Transverse colon (tissue), 4 donors: ENCODE data around the gene ATP11A. TPM values are rescaled to one million over a fixed set of nuclear protein-coding genes. Genes with fewer than 3 reads are reported as not detected.
"Not testable (repeated sequence)": the region's sequence is repeated elsewhere in the genome, so short reads cannot be mapped to it uniquely, and the experiment has no call there.

Source experiments
- DNase-seq: peaks from one replicate; pipeline ENCODE4 v3.0.0-alpha.2; 2019
- H3K27ac ChIP-seq, 4 donors: fragments of 200-600 bp; sonication (generic); 2 replicates each; pipeline ENCODE4 v1.5.1; 2016 to 2018; ENCODE audit warnings: inconsistent platforms in 4 of 4
- H3K27me3 ChIP-seq: fragments of 200-600 bp; sonication (generic); 2 replicates; pipeline ENCODE4 v1.5.1; 2017; ENCODE audit warnings: inconsistent platforms
- H3K36me3 ChIP-seq, 4 donors: fragments of 200-600 bp; sonication (generic); 2 replicates each; pipeline ENCODE4 v1.5.1; 2017 to 2019; ENCODE audit warnings: inconsistent platforms in 4 of 4
- H3K4me1 ChIP-seq, 4 donors: fragments of 200-600 bp; sonication (generic); 2 replicates each; pipeline ENCODE4 v1.5.1; 2017 to 2020; ENCODE audit warnings: inconsistent platforms in 4 of 4
- H3K4me3 ChIP-seq, 4 donors: fragments of 200-600 bp; sonication (generic); 1 replicate in 1 of 4; 2 replicates in 3 of 4; pipeline versions ENCODE4 v1.5.1 to v1.6.1; 2017 to 2019; ENCODE audit warnings: inconsistent platforms in 4 of 4
- H3K9me3 ChIP-seq, 2 donors: fragments of 200-600 bp; sonication (generic); 2 replicates each; pipeline ENCODE4 v1.5.1; 2017 to 2019; ENCODE audit warnings: inconsistent platforms in 2 of 2
- EP300 ChIP-seq: sonication (generic); formaldehyde crosslinking; IDR thresholded peaks from one replicate; pipeline ENCODE4 v1.6.1; 2017; ENCODE audit warnings: antibody characterized with exemption, low read depth
- POLR2A ChIP-seq: fragments of 450-650 bp; IDR thresholded peaks from one replicate; pipeline ENCODE4 v1.6.1; 2016; ENCODE audit warnings: antibody characterized with exemption, mild to moderate bottlenecking, moderate library complexity
- POLR2AphosphoS5 ChIP-seq, 3 donors: sonication (generic); formaldehyde crosslinking; IDR thresholded peaks; one replicate each; pipeline ENCODE4 v1.6.1; 2016; ENCODE audit warnings: antibody characterized with exemption in 3 of 3
- WGBS, 2 donors: methylation state at CpG; one replicate each; pipeline ENCODE4 v1.1.5; 2018; ENCODE audit warnings: low coverage in 1 of 2; 5-methylcytosine and 5-hydroxymethylcytosine counted together
- in situ Hi-C, 4 donors: fragments of 200-750 bp; cut with MboI; loops; one replicate each; pipeline versions ENCODE4 v1.15.0 to v1.15.1; 2017; ENCODE audit warnings: low sequenced_read_pairs in 3 of 4, low pct_ligation_motif_present in 1 of 4, low pct_unique_long_range_greater_than_20kb in 1 of 4
- intact Hi-C: fragments of 100-400 bp; cut with DNase I; formaldehyde crosslinking; loops from one replicate; pipeline ENCODE4 v1.15.1; 2023; ENCODE audit warnings: low total_unique reads
- total RNA-seq, 4 donors: library from RNA; depleted of rRNA; stranded (reverse); fragments of >200 nt; gene quantifications; one replicate each; pipeline ENCODE4 v1.1.0, GENCODE V29; 2016
- TF ChIP-seq, protein P1 (sequence below), 5 experiments: fragments of 200-600 bp in 3 of 5; fragments of 450-650 bp in 2 of 5; sonication (generic) in 3 of 5; IDR thresholded peaks; 1 replicate in 2 of 5; 2 replicates in 3 of 5; pipeline ENCODE4 v1.5.1; 2016 to 2017; ENCODE audit warnings: antibody characterized with exemption in 5 of 5, inconsistent platforms in 3 of 5, mild to moderate bottlenecking in 2 of 5, moderate library complexity in 1 of 5

Gene ATP11A
- total RNA-seq, 4 donors from 2014 or later, result 10.2 to 17.5 (median 13.3) TPM

DNA sequence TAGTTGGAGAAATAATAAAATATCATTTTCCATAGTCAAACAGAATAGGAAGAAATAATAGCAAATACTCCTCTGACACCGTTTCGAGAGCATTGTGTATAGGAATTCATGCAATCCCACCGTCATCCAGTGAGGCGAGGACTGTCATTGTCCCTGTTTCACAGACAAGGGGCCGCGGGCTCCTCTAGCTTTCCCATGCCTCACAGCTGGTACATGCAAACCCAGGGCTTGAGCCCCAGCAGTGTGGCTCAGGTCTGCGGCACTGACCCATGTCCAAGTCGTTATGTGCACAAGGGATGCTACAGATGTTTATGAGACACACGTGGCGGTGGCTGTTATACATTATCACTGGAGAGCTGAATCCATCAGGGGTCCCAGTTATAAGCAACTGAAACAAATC, 18.5 kb upstream of the ATP11A start:
- in situ Hi-C loops (no loop called here), intact Hi-C loops (no loop called here)
- TF ChIP-seq POLR2AphosphoS5 (IDR thresholded peaks at IDR 0.05) (no peak), POLR2A (no peak), EP300 (no peak)
- TF ChIP-seq, protein P1, sequence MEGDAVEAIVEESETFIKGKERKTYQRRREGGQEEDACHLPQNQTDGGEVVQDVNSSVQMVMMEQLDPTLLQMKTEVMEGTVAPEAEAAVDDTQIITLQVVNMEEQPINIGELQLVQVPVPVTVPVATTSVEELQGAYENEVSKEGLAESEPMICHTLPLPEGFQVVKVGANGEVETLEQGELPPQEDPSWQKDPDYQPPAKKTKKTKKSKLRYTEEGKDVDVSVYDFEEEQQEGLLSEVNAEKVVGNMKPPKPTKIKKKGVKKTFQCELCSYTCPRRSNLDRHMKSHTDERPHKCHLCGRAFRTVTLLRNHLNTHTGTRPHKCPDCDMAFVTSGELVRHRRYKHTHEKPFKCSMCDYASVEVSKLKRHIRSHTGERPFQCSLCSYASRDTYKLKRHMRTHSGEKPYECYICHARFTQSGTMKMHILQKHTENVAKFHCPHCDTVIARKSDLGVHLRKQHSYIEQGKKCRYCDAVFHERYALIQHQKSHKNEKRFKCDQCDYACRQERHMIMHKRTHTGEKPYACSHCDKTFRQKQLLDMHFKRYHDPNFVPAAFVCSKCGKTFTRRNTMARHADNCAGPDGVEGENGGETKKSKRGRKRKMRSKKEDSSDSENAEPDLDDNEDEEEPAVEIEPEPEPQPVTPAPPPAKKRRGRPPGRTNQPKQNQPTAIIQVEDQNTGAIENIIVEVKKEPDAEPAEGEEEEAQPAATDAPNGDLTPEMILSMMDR (IDR thresholded peaks at IDR 0.05), result no peak
- WGBS, 2 donors, result 87 to 92% methylated on average over 6 to 10 of the region's 10 CpGs
- DNase-seq, result no peak
- Histone ChIP-seq H3K36me3 (no peaks in the 10 kb centered on the region), H3K27me3 (no peaks in the 10 kb centered on the region), H3K9me3 (no peaks in the 10 kb centered on the region), H3K4me3 (no peak overlapping the region), H3K27ac (no peak overlapping the region), H3K4me1 (peaks cover 0 to 3% (median 0%) of the 10 kb centered on the region in 4 donors)

DNA sequence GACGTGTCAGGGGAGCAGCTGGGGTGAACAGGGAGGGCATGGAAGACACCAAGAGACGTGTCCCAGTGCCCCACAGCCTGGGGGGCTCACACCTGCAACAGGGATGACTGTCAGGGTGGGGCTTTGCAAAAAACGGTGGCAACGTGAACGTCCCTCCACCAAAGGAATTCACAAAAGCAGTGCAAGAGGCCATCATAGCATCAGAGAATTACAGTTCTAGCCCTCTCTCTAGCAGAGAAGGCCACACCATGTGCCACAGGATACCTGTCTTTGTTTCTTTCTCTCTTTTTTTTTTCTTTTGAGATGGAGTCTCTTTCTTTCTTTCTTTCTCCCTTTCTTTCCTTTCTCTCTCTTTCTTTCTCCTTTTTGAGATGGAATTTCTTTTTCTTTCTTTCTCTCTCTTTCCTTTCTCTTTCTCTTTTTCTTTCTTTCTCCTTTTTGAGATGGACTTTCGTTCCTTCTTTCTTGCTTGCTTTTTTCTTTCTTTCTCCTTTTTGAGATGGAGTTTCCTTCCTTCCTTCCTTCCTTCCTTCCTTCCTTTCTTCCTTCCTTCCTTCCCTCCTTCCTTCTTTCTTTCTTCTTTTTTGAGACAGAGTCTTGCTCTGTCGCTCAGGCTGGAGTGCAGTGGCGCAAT, 17.1 kb upstream of the ATP11A start:
- intact Hi-C loops, result no loop called here
- Histone ChIP-seq H3K27me3 (no peaks in the 10 kb centered on the region), H3K4me1 (peaks cover 0 to 3% (median 0%) of the 10 kb centered on the region in 4 donors), H3K4me3 (no peak overlapping the region), H3K27ac (no peak overlapping the region), H3K9me3 (no peaks in the 10 kb centered on the region), H3K36me3 (no peaks in the 10 kb centered on the region)
- WGBS, 2 donors, result 81 to 83% methylated on average over 3 to 8 of the region's 8 CpGs
- TF ChIP-seq, protein P1 (IDR thresholded peaks at IDR 0.05), result no peak
- TF ChIP-seq POLR2AphosphoS5 (IDR thresholded peaks at IDR 0.05), result no peak
- no peak for TF ChIP-seq POLR2A
- no peak for TF ChIP-seq EP300
- in situ Hi-C loops, result no loop called here
- no peak for DNase-seq

DNA sequence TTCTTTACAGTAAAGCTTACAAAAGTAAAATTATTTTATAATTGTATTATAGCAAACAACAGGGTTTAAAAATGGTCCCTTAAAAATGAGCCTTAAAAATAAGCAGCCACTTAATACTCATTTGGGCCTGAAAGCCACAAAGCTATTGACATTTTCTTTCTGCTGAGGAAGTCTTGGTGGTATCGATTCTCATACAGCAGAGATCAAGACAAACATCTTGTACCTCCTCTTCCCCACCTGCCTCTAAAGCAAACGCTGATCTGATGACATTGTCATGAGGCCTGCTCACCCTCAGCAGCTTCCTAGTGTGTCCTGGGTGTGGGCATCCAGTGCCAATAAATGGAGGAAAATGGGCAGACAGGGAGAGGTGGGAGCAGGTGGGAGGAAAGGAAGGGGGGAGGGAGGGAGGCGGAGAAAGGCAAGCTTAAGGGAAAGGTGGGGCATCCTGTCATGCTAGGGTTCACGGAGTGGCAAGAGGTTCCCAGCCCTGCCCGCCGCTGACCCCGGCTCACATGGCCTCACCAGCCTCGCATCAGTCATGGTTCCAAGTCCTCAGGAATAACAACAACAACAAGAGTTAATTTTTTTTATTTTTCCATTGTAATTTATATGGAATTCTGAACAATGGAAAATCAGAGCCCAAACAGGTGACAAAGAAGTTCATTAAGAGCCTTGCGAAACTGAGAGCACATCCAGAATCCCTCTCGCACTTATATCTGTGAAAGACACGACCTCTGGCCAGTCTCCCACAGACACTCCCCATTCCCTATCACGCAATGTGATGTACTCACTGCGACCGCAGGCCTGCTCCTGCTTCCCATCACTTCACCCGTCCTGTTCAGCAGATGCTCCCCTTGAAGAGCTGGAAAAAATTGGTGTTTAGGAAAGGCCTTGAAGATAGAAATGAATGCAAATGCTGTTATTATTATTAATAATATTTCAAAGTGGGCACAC, 15.1 kb upstream of the ATP11A start:
- DNase-seq, result no peak
- in situ Hi-C loops (no loop called here), intact Hi-C loops (no loop called here)
- no peaks in the 10 kb centered on the region for H3K36me3 ChIP-seq
- TF ChIP-seq POLR2AphosphoS5 (IDR thresholded peaks at IDR 0.05) (peak in 2 of 3 donors; percentile 55 to 70), EP300 (no peak)
- TF ChIP-seq, protein P1 (IDR thresholded peaks at IDR 0.05), result no peak
- H3K27ac ChIP-seq, result no peak overlapping the region
- peaks cover 0 to 3% (median 0%) of the 10 kb centered on the region in 4 donors for H3K4me1 ChIP-seq
- H3K27me3 ChIP-seq, result no peaks in the 10 kb centered on the region
- 67 to 79% methylated on average over 11 to 15 of the region's 15 CpGs for WGBS, 2 donors
- no peak overlapping the region for H3K4me3 ChIP-seq
- H3K9me3 ChIP-seq, result no peaks in the 10 kb centered on the region

GRCh38 chr13:112675366-112675756, 14.5 kb upstream of the ATP11A start:
- Histone ChIP-seq H3K4me3 (no peak overlapping the region), H3K36me3 (no peaks in the 10 kb centered on the region), H3K4me1 (peaks cover 0 to 3% (median 0%) of the 10 kb centered on the region in 4 donors), H3K27me3 (no peaks in the 10 kb centered on the region), H3K9me3 (no peaks in the 10 kb centered on the region), H3K27ac (no peak overlapping the region)
- TF ChIP-seq EP300 (no peak), POLR2AphosphoS5 (IDR thresholded peaks at IDR 0.05) (no peak), POLR2A (no peak)
- TF ChIP-seq, protein P1 (IDR thresholded peaks at IDR 0.05), result no peak
- in situ Hi-C loops (no loop called here), intact Hi-C loops (no loop called here)
- 53 to 73% methylated on average over 7 of the region's 7 CpGs for WGBS, 2 donors
- no peak for DNase-seq

GRCh38 chr13:112677421-112677962, 12.3 kb upstream of the ATP11A start:
- H3K36me3 ChIP-seq, DNase-seq, H3K27ac ChIP-seq, H3K4me3 ChIP-seq, intact Hi-C loops, in situ Hi-C loops, H3K27me3 ChIP-seq, H3K9me3 ChIP-seq, H3K4me1 ChIP-seq: not testable (repeated sequence)
- WGBS, 2 donors, result 88 to 89% methylated on average over 8 to 9 of the region's 9 CpGs
